ENCODE measurements around the gene ARHGEF17.

The ARHGEF17 gene

GRCh38 chr11:73416786-73417185 lies 108.7 kb downstream of the ARHGEF17 start:
- TF ChIP-seq, protein P1, sequence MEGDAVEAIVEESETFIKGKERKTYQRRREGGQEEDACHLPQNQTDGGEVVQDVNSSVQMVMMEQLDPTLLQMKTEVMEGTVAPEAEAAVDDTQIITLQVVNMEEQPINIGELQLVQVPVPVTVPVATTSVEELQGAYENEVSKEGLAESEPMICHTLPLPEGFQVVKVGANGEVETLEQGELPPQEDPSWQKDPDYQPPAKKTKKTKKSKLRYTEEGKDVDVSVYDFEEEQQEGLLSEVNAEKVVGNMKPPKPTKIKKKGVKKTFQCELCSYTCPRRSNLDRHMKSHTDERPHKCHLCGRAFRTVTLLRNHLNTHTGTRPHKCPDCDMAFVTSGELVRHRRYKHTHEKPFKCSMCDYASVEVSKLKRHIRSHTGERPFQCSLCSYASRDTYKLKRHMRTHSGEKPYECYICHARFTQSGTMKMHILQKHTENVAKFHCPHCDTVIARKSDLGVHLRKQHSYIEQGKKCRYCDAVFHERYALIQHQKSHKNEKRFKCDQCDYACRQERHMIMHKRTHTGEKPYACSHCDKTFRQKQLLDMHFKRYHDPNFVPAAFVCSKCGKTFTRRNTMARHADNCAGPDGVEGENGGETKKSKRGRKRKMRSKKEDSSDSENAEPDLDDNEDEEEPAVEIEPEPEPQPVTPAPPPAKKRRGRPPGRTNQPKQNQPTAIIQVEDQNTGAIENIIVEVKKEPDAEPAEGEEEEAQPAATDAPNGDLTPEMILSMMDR (IDR thresholded peaks at IDR 0.05; ENCODE audit: extremely low read depth, insufficient read depth, missing control alignments): no peak
- in situ Hi-C loops (cut with MboI; ENCODE audit: low pct_unique_long_range_greater_than_20kb, low sequenced_read_pairs, unreplicated experiment): no loop called here
- no peak for DNase-seq (ENCODE audit: low spot score)

Data from GM13977 (cell line).